ES-I3 (cell line): Measurements from ENCODE around the gene WBP1L.
A peak's percentile ranks its signal among the peaks of the same experiment; 100 is the strongest.
"Not testable (repeated sequence)": the region's sequence is repeated elsewhere in the genome, so short reads cannot be mapped to it uniquely, and the experiment has no call there.

Experiments
- H3K36me3 ChIP-seq: 2 replicates; pipeline ENCODE4 v1.6.1; 2013; ENCODE audit warnings: mild to moderate bottlenecking, low read length, control low read depth, moderate library complexity; ENCODE audit not compliant: insufficient read depth
- H3K4me1 ChIP-seq: 2 replicates; pipeline ENCODE4 v1.6.1; 2013; ENCODE audit warnings: mild to moderate bottlenecking, control low read depth, low read length; ENCODE audit not compliant: insufficient read depth
- H3K9ac ChIP-seq: 2 replicates; pipeline ENCODE4 v1.6.1; 2013; ENCODE audit warnings: low read depth, mild to moderate bottlenecking, low read length, moderate library complexity
- H3K9me3 ChIP-seq: 2 replicates; pipeline ENCODE4 v1.6.1; 2013; ENCODE audit warnings: mild to moderate bottlenecking, low read length, moderate library complexity; ENCODE audit not compliant: control insufficient read depth, insufficient read depth

Gene WBP1L

GRCh38 chr10:102743588-102744373 is at the start of gene WBP1L:
Gene WBP1L (plus strand): TSS chr10:102743948. CDS start chr10:102744054, 106 bp downstream.
- peaks cover 6% of the 10 kb centered on the region; the same call in 1 of the 2 replicates for H3K4me1 ChIP-seq
- H3K9ac ChIP-seq, result peak within 1 kb of the TSS; percentile 74
- no peaks in the 10 kb centered on the region for H3K36me3 ChIP-seq
- H3K9me3 ChIP-seq, result no peaks in the 10 kb centered on the region

GRCh38 chr10:102695401-102695800 is 48.3 kb upstream of the WBP1L start:
- not testable (repeated sequence) for H3K9me3 ChIP-seq, H3K9ac ChIP-seq, H3K4me1 ChIP-seq
- H3K36me3 ChIP-seq, result peaks cover 17% of the 10 kb centered on the region

GRCh38 chr10:102696736-102697135 is 47.0 kb upstream of the WBP1L start:
- Histone ChIP-seq H3K9ac (no peak overlapping the region), H3K36me3 (peaks cover 17% of the 10 kb centered on the region), H3K4me1 (no peaks in the 10 kb centered on the region), H3K9me3 (no peaks in the 10 kb centered on the region)

GRCh38 chr10:102698894-102699293 is 44.9 kb upstream of the WBP1L start:
- no peak overlapping the region for H3K9ac ChIP-seq
- H3K4me1 ChIP-seq, result no peaks in the 10 kb centered on the region
- H3K9me3 ChIP-seq, result no peaks in the 10 kb centered on the region
- peaks cover 17% of the 10 kb centered on the region for H3K36me3 ChIP-seq

- no peaks in the 10 kb centered on the region for H3K9me3 ChIP-seq
These were observed 42.5 kb upstream of the WBP1L start for GRCh38 chr10:102701272-102701671.

GRCh38 chr10:102701796-102702195 is 42.0 kb upstream of the WBP1L start:
- Histone ChIP-seq H3K9me3 (no peaks in the 10 kb centered on the region), H3K36me3 (peaks cover 13% of the 10 kb centered on the region), H3K4me1 (no peaks in the 10 kb centered on the region), H3K9ac (no peak overlapping the region)

More at GRCh38 chr10:102701272-102701671, 42.5 kb upstream of the WBP1L start:
- Histone ChIP-seq H3K4me1 (no peaks in the 10 kb centered on the region), H3K36me3 (peaks cover 17% of the 10 kb centered on the region), H3K9ac (no peak overlapping the region)

- H3K36me3 ChIP-seq, result peaks cover 8% of the 10 kb centered on the region
- no peaks in the 10 kb centered on the region for H3K9me3 ChIP-seq
- no peak overlapping the region for H3K9ac ChIP-seq
- H3K4me1 ChIP-seq, result no peaks in the 10 kb centered on the region
These were observed 41.0 kb upstream of the WBP1L start for GRCh38 chr10:102702742-102703141.

- Histone ChIP-seq H3K9me3 (no peaks in the 10 kb centered on the region), H3K36me3 (no peaks in the 10 kb centered on the region), H3K9ac (no peak overlapping the region), H3K4me1 (no peaks in the 10 kb centered on the region)
These were observed 38.8 kb upstream of the WBP1L start for GRCh38 chr10:102704915-102705314.

GRCh38 chr10:102705531-102705930 is 38.2 kb upstream of the WBP1L start:
- no peaks in the 10 kb centered on the region for H3K9me3 ChIP-seq
- H3K9ac ChIP-seq, result no peak overlapping the region
- peaks cover 2% of the 10 kb centered on the region for H3K4me1 ChIP-seq
- H3K36me3 ChIP-seq, result no peaks in the 10 kb centered on the region

GRCh38 chr10:102710609-102711008 is 33.1 kb upstream of the WBP1L start:
- H3K9ac ChIP-seq, result no peak overlapping the region
- no peaks in the 10 kb centered on the region for H3K36me3 ChIP-seq
- no peaks in the 10 kb centered on the region for H3K9me3 ChIP-seq
- peaks cover 6% of the 10 kb centered on the region for H3K4me1 ChIP-seq

GRCh38 chr10:102712089-102712488 is 31.7 kb upstream of the WBP1L start:
- Histone ChIP-seq H3K4me1 (peaks cover 6% of the 10 kb centered on the region), H3K36me3 (no peaks in the 10 kb centered on the region), H3K9me3 (no peaks in the 10 kb centered on the region), H3K9ac (no peak overlapping the region)

- Histone ChIP-seq H3K36me3 (no peaks in the 10 kb centered on the region), H3K9ac (peak overlapping the region; percentile 88), H3K9me3 (no peaks in the 10 kb centered on the region), H3K4me1 (peaks cover 13% of the 10 kb centered on the region)
These were observed 30.8 kb upstream of the WBP1L start for GRCh38 chr10:102712843-102713538.

- H3K36me3 ChIP-seq, result no peaks in the 10 kb centered on the region
- peaks cover 18% of the 10 kb centered on the region for H3K4me1 ChIP-seq
These were observed 30.3 kb upstream of the WBP1L start for GRCh38 chr10:102713539-102713813.

GRCh38 chr10:102713814-102714620 is 29.7 kb upstream of the WBP1L start, which contains the start of gene ARL3:
Gene ARL3 (minus strand): TSS chr10:102714397. CDS start chr10:102714275, 122 bp downstream.
- Histone ChIP-seq H3K9me3 (no peaks in the 10 kb centered on the region), H3K4me1 (peaks cover 20% of the 10 kb centered on the region), H3K36me3 (no peaks in the 10 kb centered on the region), H3K9ac (peak within 1 kb of the TSS; percentile 88)

More at GRCh38 chr10:102713539-102713813, 30.3 kb upstream of the WBP1L start:
- Histone ChIP-seq H3K9ac (peak overlapping the region; percentile 88), H3K9me3 (no peaks in the 10 kb centered on the region)
